B cell (primary cell): Measurements from ENCODE around the gene CC2D2B. TPM values are rescaled to one million over a fixed set of nuclear protein-coding genes. Genes with fewer than 3 reads are reported as not detected.
A peak's percentile ranks its signal among the peaks of the same experiment; 100 is the strongest.
"Not testable (repeated sequence)": the region's sequence is repeated elsewhere in the genome, so short reads cannot be mapped to it uniquely, and the experiment has no call there.

ENCODE experiments used
- ATAC-seq: fragments of 200-7000 bp; cut with Tn5 transposase; one replicate; pipeline ENCODE4 v1.10.0; 2021; ENCODE audit warnings: low read depth, mild to moderate bottlenecking, moderate number of reproducible peaks, moderate library complexity
- CTCF ChIA-PET: fragments of 350-600 bp; sonication (Branson Sonifier 250); formaldehyde crosslinking; loops from one replicate; lab custom pipeline; 2021; ENCODE audit warnings: antibody characterized with exemption, inconsistent platforms; lab: Charles Lee
- POLR2A ChIA-PET: fragments of 350-600 bp; sonication (Branson Sonifier 250); formaldehyde crosslinking; loops from one replicate; lab custom pipeline; 2021; ENCODE audit warnings: antibody characterized with exemption; lab: Charles Lee
- DNase-seq: peaks from one replicate; pipeline ENCODE4 v3.0.0; 2013
- H2AFZ ChIP-seq: 2 replicates; pipeline ENCODE4 v1.6.1; 2012; ENCODE audit warnings: mild to moderate bottlenecking, low read depth, low read length; ENCODE audit not compliant: insufficient read depth, poor library complexity, severe bottlenecking
- H3K27ac ChIP-seq, 2 donors: 1 replicate in 1 of 2; 2 replicates in 1 of 2; pipeline ENCODE4 v1.5.1; 2012 to 2013; ENCODE audit warnings: low read length in 2 of 2, mild to moderate bottlenecking in 2 of 2, moderate library complexity in 1 of 2
- H3K27me3 ChIP-seq, 4 experiments: fragments of 200-600 bp in 1 of 4; sonication (generic) in 1 of 4; replicated peaks in 1 of 4; 1 replicate in 2 of 4; 2 replicates in 2 of 4; pipeline versions ENCODE4 v1.6.1 to v1.7.0; 2013 to 2016; ENCODE audit warnings: low read length in 3 of 4, mild to moderate bottlenecking in 2 of 4, mixed read lengths in 1 of 4, moderate library complexity in 1 of 4; ENCODE audit not compliant: insufficient read depth in 4 of 4, control insufficient read depth in 3 of 4; ENCODE audit errors: control extremely low read depth in 1 of 4
- H3K36me3 ChIP-seq, 2 experiments: replicated peaks in 1 of 2; 1 replicate in 1 of 2; 2 replicates in 1 of 2; pipeline versions ENCODE4 v1.6.1 to v1.7.1; 2013; ENCODE audit warnings: low read length in 1 of 2; ENCODE audit not compliant: insufficient read depth in 2 of 2, control insufficient read depth in 1 of 2; ENCODE audit errors: control extremely low read depth in 1 of 2, extremely low read depth in 1 of 2
- H3K4me1 ChIP-seq, 2 donors: fragments of 200-600 bp in 1 of 2; sonication (generic) in 1 of 2; 1 replicate in 1 of 2; 2 replicates in 1 of 2; pipeline versions ENCODE4 v1.5.1 to v1.6.1; 2013 to 2017; ENCODE audit warnings: low read length in 2 of 2; ENCODE audit not compliant: control insufficient read depth in 2 of 2, insufficient read depth in 2 of 2
- H3K4me2 ChIP-seq: replicated peaks from 2 replicates; pipeline ENCODE3; 2012; ENCODE audit warnings: mild to moderate bottlenecking, low read depth, low read length; ENCODE audit not compliant: poor library complexity, severe bottlenecking
- H3K4me3 ChIP-seq, 5 experiments: fragments of 200-600 bp in 1 of 5; sonication (generic) in 1 of 5; 1 replicate in 3 of 5; 2 replicates in 2 of 5; pipeline versions ENCODE4 v1.5.1 to v1.7.0; 2011 to 2016; ENCODE audit warnings: low read length in 4 of 5, mild to moderate bottlenecking in 4 of 5, low read depth in 2 of 5, control low read depth in 1 of 5, moderate library complexity in 1 of 5; ENCODE audit not compliant: insufficient read depth in 1 of 5; ENCODE audit errors: control extremely low read depth in 1 of 5, extremely low read depth in 1 of 5
- H3K79me2 ChIP-seq: fragments of 200-600 bp; sonication (generic); one replicate; pipeline ENCODE4 v1.6.0; 2016; ENCODE audit warnings: low read length; ENCODE audit not compliant: control insufficient read depth, insufficient read depth
- H3K9ac ChIP-seq: fragments of 200-600 bp; sonication (generic); 2 replicates; pipeline ENCODE4 v1.6.1; 2017; ENCODE audit warnings: mild to moderate bottlenecking, low read length, moderate library complexity
- H3K9me3 ChIP-seq, 3 donors: one replicate each; pipeline versions ENCODE4 v1.6.1 to v1.7.1; 2013; ENCODE audit warnings: low read length in 2 of 3; ENCODE audit not compliant: control insufficient read depth in 2 of 3, insufficient read depth in 1 of 3; ENCODE audit errors: control extremely low read depth in 1 of 3
- H4K20me1 ChIP-seq: 2 replicates; pipeline ENCODE4 v1.6.0; 2012; ENCODE audit warnings: mild to moderate bottlenecking, low read length; ENCODE audit not compliant: insufficient read depth, control insufficient read depth, poor library complexity, severe bottlenecking
- H3K27ac Mint-ChIP-seq: one replicate; pipeline ENCODE4 v1.8.0; 2021; ENCODE audit warnings: mixed read lengths
- H3K27me3 Mint-ChIP-seq: one replicate; pipeline ENCODE4 v1.8.0; 2021; ENCODE audit warnings: mixed read lengths
- H3K4me1 Mint-ChIP-seq: one replicate; pipeline ENCODE4 v1.8.0; 2021; ENCODE audit warnings: mixed read lengths
- H3K4me3 Mint-ChIP-seq: one replicate; pipeline ENCODE4 v1.8.0; 2021; ENCODE audit warnings: mixed read lengths
- H3K9me3 Mint-ChIP-seq: one replicate; pipeline ENCODE4 v1.8.0; 2022; ENCODE audit warnings: mixed read lengths; ENCODE audit not compliant: insufficient read depth
- CTCF ChIP-seq: fragments of 200-600 bp; IDR thresholded peaks from one replicate; pipeline ENCODE4 v1.8.0; 2022; ENCODE audit warnings: antibody characterized with exemption, mild to moderate bottlenecking
- EZH2 ChIP-seq: IDR thresholded peaks from 2 replicates; pipeline ENCODE4 v1.6.1; 2012; ENCODE audit warnings: borderline replicate concordance, low read depth, mild to moderate bottlenecking, moderate library complexity, low read length; ENCODE audit not compliant: insufficient read depth, poor library complexity, severe bottlenecking
- WGBS: methylation state at CpG from one replicate; pipeline ENCODE4 v1.1.5; 2013; ENCODE audit warnings: missing lambda C conversion rate; ENCODE audit not compliant: insufficient coverage; 5-methylcytosine and 5-hydroxymethylcytosine counted together
- intact Hi-C: fragments of 100-400 bp; cut with micrococcal nuclease; formaldehyde crosslinking; loops from one replicate; pipeline ENCODE4 v1.10.0; 2022
- polyA plus RNA-seq: library from polyadenylated mRNA; depleted of rRNA; stranded (reverse); fragments of >200 nt; gene quantifications from 2 replicates; pipeline ENCODE4 v1.2.3, GENCODE V29; 2012
- total RNA-seq, 2 donors: library from RNA; stranded (reverse); fragments of 120-200 nt in 1 of 2; gene quantifications; 1 replicate in 1 of 2; 2 replicates in 1 of 2; pipeline versions ENCODE4 v1.2.3 to v1.2.4, GENCODE V29; 2013 to 2022

Gene CC2D2B
- total and polyA plus RNA-seq, 2 donors (not counting 1 experiment from before 2014, with no cell fraction given) = 0.70 to 2.1 TPM

- Mint-ChIP-seq H3K27ac (no peak overlapping the region), H3K4me3 (peak overlapping the region; percentile 95), H3K9me3 (no peaks in the 10 kb centered on the region), H3K4me1 (peaks cover 13% of the 10 kb centered on the region), H3K27me3 (no peaks in the 10 kb centered on the region)
- ATAC-seq = no peak
- H3K4me2 ChIP-seq = peak overlapping the region; percentile 94
- H3K9ac ChIP-seq = no peak overlapping the region
- no peak for TF ChIP-seq CTCF
- TF ChIP-seq EZH2 = no peak
- CTCF ChIA-PET = interaction anchor here (0.7 to 3.7 kb wide), 3 partner anchors 67 to 478 kb away, joined by 3 to 16 read pairs (median 4); partner anchors contain the start of gene TCTN3
- POLR2A ChIA-PET = interaction anchor here (0.6 kb wide), 1 partner anchor 1625 kb away, joined by 3 read pairs; no protein-coding TSS in a partner anchor
- peak overlapping the region; percentile 99 for H2AFZ ChIP-seq
- 83% methylated on average over 3 of the region's 4 CpGs for WGBS
- DNase-seq = no peak
- H4K20me1 ChIP-seq = no peaks in the 10 kb centered on the region
- H3K36me3 ChIP-seq = no peaks in the 10 kb centered on the region
- H3K9me3 ChIP-seq = peaks cover 0 to 3% (median 0%) of the 10 kb centered on the region in 3 donors
- H3K27ac ChIP-seq = no peak overlapping the region
- no peaks in the 10 kb centered on the region for H3K27me3 ChIP-seq
- peak overlapping the region in 1 of 5 experiments; percentile 95 for H3K4me3 ChIP-seq
- peaks cover 13% of the 10 kb centered on the region for H3K79me2 ChIP-seq
- H3K4me1 ChIP-seq = peaks cover 9 to 12% of the 10 kb centered on the region in 2 donors
- intact Hi-C loops = loop anchor here (5.0 kb wide), 1 partner anchor 134 kb away; the partner anchor contains the start of gene CCNJ
These were observed 675 bp downstream of the CC2D2B start for GRCh38 chr10:95908450-95908849.

GRCh38 chr10:95909561-95909960 is 1.8 kb downstream of the CC2D2B start:
- ChIA-PET POLR2A (no interaction called here), CTCF (no interaction called here)
- no peaks in the 10 kb centered on the region for H4K20me1 ChIP-seq
- Mint-ChIP-seq H3K27me3 (no peaks in the 10 kb centered on the region), H3K9me3 (no peaks in the 10 kb centered on the region), H3K4me1 (peaks cover 13% of the 10 kb centered on the region), H3K27ac (no peak overlapping the region), H3K4me3 (no peak overlapping the region)
- no peak for ATAC-seq
- peaks cover 0 to 3% (median 0%) of the 10 kb centered on the region in 3 donors for H3K9me3 ChIP-seq
- H3K27ac ChIP-seq = no peak overlapping the region
- H3K36me3 ChIP-seq = no peaks in the 10 kb centered on the region
- peaks cover 13% of the 10 kb centered on the region for H3K79me2 ChIP-seq
- H3K27me3 ChIP-seq = no peaks in the 10 kb centered on the region
- no peak overlapping the region for H3K9ac ChIP-seq
- H2AFZ ChIP-seq = no peak overlapping the region
- intact Hi-C loops = loop anchor here (5.0 kb wide), 1 partner anchor 133 kb away; the partner anchor contains the start of gene CCNJ
- H3K4me2 ChIP-seq = no peak overlapping the region
- TF ChIP-seq EZH2 (no peak), CTCF (no peak)
- WGBS = 100% methylated on average over 2 of the region's 2 CpGs
- H3K4me3 ChIP-seq = no peak overlapping the region
- DNase-seq = no peak
- peaks cover 7 to 9% of the 10 kb centered on the region in 2 donors for H3K4me1 ChIP-seq

GRCh38 chr10:95916039-95916438 is 8.3 kb downstream of the CC2D2B start:
- H3K27ac Mint-ChIP-seq, H3K4me3 ChIP-seq, H3K4me1 ChIP-seq, DNase-seq, H3K9me3 Mint-ChIP-seq, H3K27me3 Mint-ChIP-seq, CTCF ChIA-PET, H3K36me3 ChIP-seq, H3K4me3 Mint-ChIP-seq, H3K27ac ChIP-seq, POLR2A ChIA-PET, H3K9me3 ChIP-seq, H3K27me3 ChIP-seq, H2AFZ ChIP-seq, ATAC-seq, H3K9ac ChIP-seq, H3K79me2 ChIP-seq, H3K4me2 ChIP-seq, H4K20me1 ChIP-seq, intact Hi-C loops, H3K4me1 Mint-ChIP-seq: not testable (repeated sequence)
